Activated CD4-positive, alpha-beta memory T cell treated with anti-CD3 and anti-CD28 coated beads, Interleukin-2, amount 10 ng/mL, durations not matched to agents 7 days and 5 days (primary cell): ENCODE data around the gene MISP. TPM values are rescaled to one million over a fixed set of nuclear protein-coding genes. Genes with fewer than 3 reads are reported as not detected.

ENCODE experiments used
- CTCF ChIA-PET: fragments of 350-600 bp; sonication (Branson Sonifier 250); formaldehyde crosslinking; loops from one replicate; lab custom pipeline; 2021; ENCODE audit warnings: antibody characterized with exemption, inconsistent platforms; lab: Charles Lee
- POLR2A ChIA-PET: fragments of 350-600 bp; sonication (Branson Sonifier 250); formaldehyde crosslinking; loops from one replicate; lab custom pipeline; 2021; ENCODE audit warnings: antibody characterized with exemption; lab: Charles Lee
- DNase-seq: peaks from one replicate; pipeline ENCODE4 v3.0.0-alpha.2; 2020
- H3K27ac Mint-ChIP-seq: one replicate; pipeline ENCODE4 v1.8.0; 2021; ENCODE audit warnings: mild to moderate bottlenecking, mixed read lengths
- H3K27me3 Mint-ChIP-seq: one replicate; pipeline ENCODE4 v1.8.0; 2021; ENCODE audit warnings: mixed read lengths
- H3K36me3 Mint-ChIP-seq: one replicate; pipeline ENCODE4 v1.8.0; 2021; ENCODE audit warnings: low read depth, mixed read lengths
- H3K4me1 Mint-ChIP-seq: one replicate; pipeline ENCODE4 v1.8.0; 2021; ENCODE audit warnings: mixed read lengths
- H3K4me3 Mint-ChIP-seq: one replicate; pipeline ENCODE4 v1.8.0; 2021; ENCODE audit warnings: mild to moderate bottlenecking, mixed read lengths
- H3K9me3 Mint-ChIP-seq: one replicate; pipeline ENCODE4 v1.8.0; 2021; ENCODE audit warnings: mixed read lengths
- total RNA-seq, 2 experiments: library from RNA; stranded (reverse); gene quantifications; one replicate each; pipeline ENCODE4 v1.2.3, GENCODE V29; 2021

The MISP gene
- total RNA-seq, 2 experiments from 2014 or later, result not detected

GRCh38 chr19:778910-779653 is 28.2 kb downstream of the MISP start:
- no peaks in the 10 kb centered on the region for H3K4me1 Mint-ChIP-seq
- DNase-seq, result no peak
- H3K36me3 Mint-ChIP-seq, result no peaks in the 10 kb centered on the region
- no peaks in the 10 kb centered on the region for H3K27me3 Mint-ChIP-seq
- no peaks in the 10 kb centered on the region for H3K9me3 Mint-ChIP-seq
- no peak overlapping the region for H3K27ac Mint-ChIP-seq
- POLR2A ChIA-PET, result no interaction called here
- CTCF ChIA-PET, result no interaction called here
- no peak overlapping the region for H3K4me3 Mint-ChIP-seq

- ChIA-PET CTCF (no interaction called here), POLR2A (no interaction called here)
- H3K27me3 Mint-ChIP-seq, result no peaks in the 10 kb centered on the region
- H3K27ac Mint-ChIP-seq, result no peak overlapping the region
- no peaks in the 10 kb centered on the region for H3K4me1 Mint-ChIP-seq
- no peak overlapping the region for H3K4me3 Mint-ChIP-seq
- H3K9me3 Mint-ChIP-seq, result no peaks in the 10 kb centered on the region
- H3K36me3 Mint-ChIP-seq, result no peaks in the 10 kb centered on the region
- no peak for DNase-seq
Observed at GRCh38 chr19:780935-781334, 30.0 kb downstream of the MISP start.

- CTCF ChIA-PET, result no interaction called here
- Mint-ChIP-seq H3K27me3 (no peaks in the 10 kb centered on the region), H3K36me3 (no peaks in the 10 kb centered on the region), H3K4me3 (no peak overlapping the region), H3K27ac (no peak overlapping the region), H3K4me1 (no peaks in the 10 kb centered on the region), H3K9me3 (no peaks in the 10 kb centered on the region)
- no peak for DNase-seq
- POLR2A ChIA-PET, result no interaction called here
Observed at GRCh38 chr19:781800-782184, 30.9 kb downstream of the MISP start.

GRCh38 chr19:782185-782877 is 31.4 kb downstream of the MISP start:
- Mint-ChIP-seq H3K4me3 (no peak overlapping the region), H3K4me1 (no peaks in the 10 kb centered on the region), H3K36me3 (no peaks in the 10 kb centered on the region), H3K27ac (no peak overlapping the region), H3K9me3 (no peaks in the 10 kb centered on the region), H3K27me3 (no peaks in the 10 kb centered on the region)
- CTCF ChIA-PET, result no interaction called here
- POLR2A ChIA-PET, result no interaction called here
- DNase-seq, result no peak

GRCh38 chr19:782878-783668 is 32.2 kb downstream of the MISP start:
- ChIA-PET POLR2A (no interaction called here), CTCF (no interaction called here)
- Mint-ChIP-seq H3K27ac (no peak overlapping the region), H3K36me3 (no peaks in the 10 kb centered on the region), H3K27me3 (no peaks in the 10 kb centered on the region), H3K4me3 (no peak overlapping the region), H3K9me3 (no peaks in the 10 kb centered on the region), H3K4me1 (no peaks in the 10 kb centered on the region)
- DNase-seq, result no peak

GRCh38 chr19:784541-784940 is 33.6 kb downstream of the MISP start:
- ChIA-PET CTCF (interaction anchor here (1.3 kb wide), 1 partner anchor 274 kb away, joined by 3 read pairs; no protein-coding TSS in a partner anchor), POLR2A (no interaction called here)
- no peak overlapping the region for H3K27ac Mint-ChIP-seq
- H3K36me3 Mint-ChIP-seq, result no peaks in the 10 kb centered on the region
- no peak overlapping the region for H3K4me3 Mint-ChIP-seq
- DNase-seq, result no peak
- H3K4me1 Mint-ChIP-seq, result peaks cover 1% of the 10 kb centered on the region
- H3K9me3 Mint-ChIP-seq, result no peaks in the 10 kb centered on the region
- no peaks in the 10 kb centered on the region for H3K27me3 Mint-ChIP-seq

GRCh38 chr19:787536-787935 is 36.6 kb downstream of the MISP start:
- Mint-ChIP-seq H3K27ac (no peak overlapping the region), H3K4me3 (no peak overlapping the region), H3K4me1 (peaks cover 1% of the 10 kb centered on the region), H3K36me3 (no peaks in the 10 kb centered on the region), H3K9me3 (no peaks in the 10 kb centered on the region), H3K27me3 (no peaks in the 10 kb centered on the region)
- DNase-seq, result no peak
- ChIA-PET CTCF (no interaction called here), POLR2A (no interaction called here)

- Mint-ChIP-seq H3K27ac (no peak overlapping the region), H3K4me3 (no peak overlapping the region), H3K9me3 (no peaks in the 10 kb centered on the region), H3K4me1 (peaks cover 1% of the 10 kb centered on the region), H3K27me3 (no peaks in the 10 kb centered on the region), H3K36me3 (no peaks in the 10 kb centered on the region)
- POLR2A ChIA-PET, result no interaction called here
- CTCF ChIA-PET, result no interaction called here
- DNase-seq, result no peak
Observed at GRCh38 chr19:788686-788982, 37.7 kb downstream of the MISP start.

- no peak for DNase-seq
- Mint-ChIP-seq H3K4me3 (no peak overlapping the region), H3K4me1 (peaks cover 1% of the 10 kb centered on the region), H3K9me3 (no peaks in the 10 kb centered on the region), H3K27ac (no peak overlapping the region), H3K27me3 (no peaks in the 10 kb centered on the region), H3K36me3 (no peaks in the 10 kb centered on the region)
- ChIA-PET CTCF (no interaction called here), POLR2A (no interaction called here)
Observed at GRCh38 chr19:788983-789700, 38.2 kb downstream of the MISP start.

- no peak overlapping the region for H3K27ac Mint-ChIP-seq
- H3K4me1 Mint-ChIP-seq, result peaks cover 1% of the 10 kb centered on the region
- no peaks in the 10 kb centered on the region for H3K9me3 Mint-ChIP-seq
- DNase-seq, result no peak
- no peaks in the 10 kb centered on the region for H3K36me3 Mint-ChIP-seq
- no peaks in the 10 kb centered on the region for H3K27me3 Mint-ChIP-seq
- CTCF ChIA-PET, result no interaction called here
- POLR2A ChIA-PET, result no interaction called here
- H3K4me3 Mint-ChIP-seq, result no peak overlapping the region
Observed at GRCh38 chr19:789701-790060, 38.8 kb downstream of the MISP start.

GRCh38 chr19:791007-791566 is 40.2 kb downstream of the MISP start:
- no peak for DNase-seq
- H3K4me3 Mint-ChIP-seq, result no peak overlapping the region
- no peaks in the 10 kb centered on the region for H3K9me3 Mint-ChIP-seq
- H3K4me1 Mint-ChIP-seq, result peaks cover 1% of the 10 kb centered on the region
- no peaks in the 10 kb centered on the region for H3K27me3 Mint-ChIP-seq
- ChIA-PET CTCF (no interaction called here), POLR2A (no interaction called here)
- no peaks in the 10 kb centered on the region for H3K36me3 Mint-ChIP-seq
- H3K27ac Mint-ChIP-seq, result no peak overlapping the region

GRCh38 chr19:791567-792305 is 40.8 kb downstream of the MISP start:
- no peak overlapping the region for H3K4me3 Mint-ChIP-seq
- no peaks in the 10 kb centered on the region for H3K36me3 Mint-ChIP-seq
- H3K27ac Mint-ChIP-seq, result no peak overlapping the region
- H3K27me3 Mint-ChIP-seq, result no peaks in the 10 kb centered on the region
- no peak for DNase-seq
- CTCF ChIA-PET, result no interaction called here
- peaks cover 3% of the 10 kb centered on the region for H3K4me1 Mint-ChIP-seq
- POLR2A ChIA-PET, result no interaction called here
- no peaks in the 10 kb centered on the region for H3K9me3 Mint-ChIP-seq
